ENCODE data around the gene FAM50A. TPM values are rescaled to one million over a fixed set of nuclear protein-coding genes. Genes with fewer than 3 reads are reported as not detected.

The FAM50A gene
- total RNA-seq, 4 donors from 2014 or later = 47.7 to 63.5 (median 56.7) TPM

DNA sequence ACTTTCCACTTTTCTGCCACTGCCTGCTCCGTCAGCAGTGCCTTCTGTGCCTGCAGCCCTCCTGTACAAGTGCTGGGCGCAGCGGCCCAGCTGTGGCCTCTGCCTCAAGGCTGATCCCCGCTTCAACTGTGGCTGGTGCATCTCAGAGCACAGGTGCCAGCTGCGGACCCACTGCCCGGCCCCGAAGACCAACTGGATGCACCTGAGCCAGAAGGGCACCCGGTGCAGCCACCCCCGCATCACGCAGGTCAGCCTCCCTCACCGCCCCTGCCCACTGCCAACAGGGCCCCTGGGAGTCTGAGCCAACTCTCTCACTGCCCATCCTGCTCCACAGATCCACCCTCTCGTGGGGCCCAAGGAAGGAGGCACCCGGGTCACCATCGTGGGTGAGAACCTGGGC is 21.7 kb downstream of the FAM50A start:
- no peak overlapping the region for H3K4me3 ChIP-seq
- intact Hi-C loops (cut with DNase I) = no loop called here
- no peaks in the 10 kb centered on the region for H3K9me3 ChIP-seq
- peaks cover 0 to 85% (median 57%) of the 10 kb centered on the region in 4 donors for H3K36me3 ChIP-seq
- 93% methylated on average over 14 of the region's 14 CpGs for WGBS
- H3K27ac ChIP-seq (replicated peaks in 1 of 4) = no peak overlapping the region
- no peaks in the 10 kb centered on the region for H3K4me1 ChIP-seq
- TF ChIP-seq EP300 (IDR thresholded peaks at IDR 0.05) (no peak), POLR2A (IDR thresholded peaks at IDR 0.05; ENCODE audit: low read depth) (no peak), POLR2AphosphoS5 (IDR thresholded peaks at IDR 0.05) (no peak)
- TF ChIP-seq, protein P1, sequence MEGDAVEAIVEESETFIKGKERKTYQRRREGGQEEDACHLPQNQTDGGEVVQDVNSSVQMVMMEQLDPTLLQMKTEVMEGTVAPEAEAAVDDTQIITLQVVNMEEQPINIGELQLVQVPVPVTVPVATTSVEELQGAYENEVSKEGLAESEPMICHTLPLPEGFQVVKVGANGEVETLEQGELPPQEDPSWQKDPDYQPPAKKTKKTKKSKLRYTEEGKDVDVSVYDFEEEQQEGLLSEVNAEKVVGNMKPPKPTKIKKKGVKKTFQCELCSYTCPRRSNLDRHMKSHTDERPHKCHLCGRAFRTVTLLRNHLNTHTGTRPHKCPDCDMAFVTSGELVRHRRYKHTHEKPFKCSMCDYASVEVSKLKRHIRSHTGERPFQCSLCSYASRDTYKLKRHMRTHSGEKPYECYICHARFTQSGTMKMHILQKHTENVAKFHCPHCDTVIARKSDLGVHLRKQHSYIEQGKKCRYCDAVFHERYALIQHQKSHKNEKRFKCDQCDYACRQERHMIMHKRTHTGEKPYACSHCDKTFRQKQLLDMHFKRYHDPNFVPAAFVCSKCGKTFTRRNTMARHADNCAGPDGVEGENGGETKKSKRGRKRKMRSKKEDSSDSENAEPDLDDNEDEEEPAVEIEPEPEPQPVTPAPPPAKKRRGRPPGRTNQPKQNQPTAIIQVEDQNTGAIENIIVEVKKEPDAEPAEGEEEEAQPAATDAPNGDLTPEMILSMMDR (IDR thresholded peaks at IDR 0.05) = no peak
- no peaks in the 10 kb centered on the region for H3K27me3 ChIP-seq
- DNase-seq (ENCODE audit: extremely low spot score) = no peak

DNA sequence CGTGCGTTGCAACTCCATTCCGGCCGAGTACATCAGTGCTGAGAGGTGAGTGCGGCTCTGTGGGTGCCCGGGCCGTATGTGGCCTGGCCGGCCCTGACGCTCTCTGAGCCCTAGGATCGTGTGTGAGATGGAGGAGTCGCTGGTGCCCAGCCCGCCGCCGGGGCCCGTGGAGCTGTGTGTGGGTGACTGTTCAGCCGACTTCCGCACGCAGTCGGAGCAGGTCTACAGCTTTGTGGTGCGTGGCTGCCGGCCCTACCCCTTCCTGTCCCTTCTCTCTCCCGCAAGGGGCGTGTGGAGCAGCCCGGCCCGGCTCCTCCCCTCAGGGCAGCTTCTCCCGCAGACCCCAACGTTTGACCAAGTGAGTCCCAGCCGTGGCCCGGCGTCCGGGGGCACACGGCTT is 22.1 kb downstream of the FAM50A start:
- intact Hi-C loops (cut with DNase I) = no loop called here
- Histone ChIP-seq H3K27me3 (no peaks in the 10 kb centered on the region), H3K27ac (replicated peaks in 1 of 4) (no peak overlapping the region), H3K36me3 (peaks cover 0 to 86% (median 58%) of the 10 kb centered on the region in 4 donors), H3K4me3 (no peak overlapping the region), H3K9me3 (no peaks in the 10 kb centered on the region), H3K4me1 (no peaks in the 10 kb centered on the region)
- 91% methylated on average over 20 of the region's 32 CpGs for WGBS
- DNase-seq (ENCODE audit: extremely low spot score) = no peak
- TF ChIP-seq, protein P1 (IDR thresholded peaks at IDR 0.05) = no peak
- no peak for TF ChIP-seq POLR2AphosphoS5 (IDR thresholded peaks at IDR 0.05)
- no peak for TF ChIP-seq EP300 (IDR thresholded peaks at IDR 0.05)
- no peak for TF ChIP-seq POLR2A (IDR thresholded peaks at IDR 0.05; ENCODE audit: low read depth)

DNA sequence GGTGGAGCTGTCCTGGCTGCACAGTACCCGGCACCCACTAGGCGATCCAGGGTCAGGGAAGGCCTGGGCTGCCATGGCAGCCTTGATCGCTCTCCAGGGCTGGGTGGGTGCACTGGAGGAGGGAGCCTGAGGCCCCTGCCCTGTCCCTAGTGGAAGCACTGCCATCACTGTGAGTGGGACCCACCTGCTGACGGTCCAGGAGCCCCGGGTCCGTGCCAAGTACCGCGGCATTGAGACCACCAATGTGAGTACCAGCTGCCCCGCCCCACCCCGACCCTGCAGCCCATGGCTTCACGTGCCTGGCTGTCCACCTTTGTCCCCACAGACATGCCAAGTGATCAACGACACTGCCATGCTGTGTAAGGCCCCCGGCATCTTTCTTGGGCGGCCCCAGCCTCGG is 23.0 kb downstream of the FAM50A start:
- TF ChIP-seq, protein P1 (IDR thresholded peaks at IDR 0.05) = no peak
- TF ChIP-seq POLR2A (IDR thresholded peaks at IDR 0.05; ENCODE audit: low read depth) = no peak
- TF ChIP-seq EP300 (IDR thresholded peaks at IDR 0.05) = no peak
- TF ChIP-seq POLR2AphosphoS5 (IDR thresholded peaks at IDR 0.05) = no peak
- Histone ChIP-seq H3K9me3 (no peaks in the 10 kb centered on the region), H3K4me1 (no peaks in the 10 kb centered on the region), H3K27me3 (no peaks in the 10 kb centered on the region), H3K36me3 (peaks cover 0 to 88% (median 57%) of the 10 kb centered on the region in 4 donors), H3K27ac (replicated peaks in 1 of 4) (no peak overlapping the region), H3K4me3 (no peak overlapping the region)
- 78% methylated on average over 4 of the region's 15 CpGs for WGBS
- no peak for DNase-seq (ENCODE audit: extremely low spot score)
- intact Hi-C loops (cut with DNase I) = no loop called here

DNA sequence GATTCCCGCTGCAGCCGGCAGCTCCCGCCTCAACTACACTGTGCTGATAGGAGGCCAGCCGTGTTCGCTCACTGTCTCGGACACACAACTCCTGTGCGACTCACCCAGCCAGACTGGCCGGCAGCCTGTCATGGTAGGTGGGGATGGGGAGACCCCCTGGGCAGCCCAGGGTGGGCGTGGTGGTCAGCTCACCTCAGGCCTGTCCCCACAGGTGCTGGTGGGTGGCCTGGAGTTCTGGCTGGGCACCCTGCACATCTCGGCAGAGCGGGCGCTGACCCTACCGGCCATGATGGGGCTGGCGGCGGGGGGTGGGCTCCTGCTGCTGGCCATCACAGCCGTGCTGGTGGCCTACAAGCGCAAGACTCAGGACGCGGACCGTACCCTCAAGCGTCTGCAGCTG is 23.6 kb downstream of the FAM50A start:
- intact Hi-C loops (cut with DNase I) = no loop called here
- Histone ChIP-seq H3K4me1 (no peaks in the 10 kb centered on the region), H3K27ac (replicated peaks in 1 of 4) (no peak overlapping the region), H3K9me3 (no peaks in the 10 kb centered on the region), H3K36me3 (peaks cover 0 to 87% (median 57%) of the 10 kb centered on the region in 4 donors), H3K27me3 (no peaks in the 10 kb centered on the region), H3K4me3 (no peak overlapping the region)
- 95% methylated on average over 7 of the region's 21 CpGs for WGBS
- TF ChIP-seq POLR2AphosphoS5 (IDR thresholded peaks at IDR 0.05) (no peak), EP300 (IDR thresholded peaks at IDR 0.05) (no peak), POLR2A (IDR thresholded peaks at IDR 0.05; ENCODE audit: low read depth) (no peak)
- TF ChIP-seq, protein P1 (IDR thresholded peaks at IDR 0.05) = no peak
- no peak for DNase-seq (ENCODE audit: extremely low spot score)

DNA sequence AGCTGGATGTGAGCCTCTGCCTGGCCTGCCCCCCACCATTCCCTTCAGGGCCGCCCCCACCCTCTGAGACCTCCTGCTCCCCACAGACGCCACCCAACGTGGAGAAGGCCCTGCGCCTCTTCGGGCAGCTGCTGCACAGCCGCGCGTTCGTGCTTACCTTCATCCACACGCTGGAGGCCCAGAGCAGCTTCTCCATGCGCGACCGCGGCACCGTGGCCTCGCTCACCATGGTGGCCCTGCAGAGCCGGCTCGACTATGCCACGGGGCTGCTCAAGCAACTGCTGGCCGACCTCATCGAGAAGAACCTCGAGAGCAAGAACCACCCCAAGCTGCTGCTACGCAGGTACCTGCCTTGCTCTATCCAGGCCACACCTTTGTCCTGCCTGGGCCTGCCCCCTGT is 24.3 kb downstream of the FAM50A start:
- no peak for DNase-seq (ENCODE audit: extremely low spot score)
- Histone ChIP-seq H3K36me3 (peaks cover 0 to 88% (median 57%) of the 10 kb centered on the region in 4 donors), H3K4me1 (no peaks in the 10 kb centered on the region), H3K27ac (replicated peaks in 1 of 4) (no peak overlapping the region), H3K4me3 (no peak overlapping the region), H3K9me3 (no peaks in the 10 kb centered on the region), H3K27me3 (no peaks in the 10 kb centered on the region)
- TF ChIP-seq POLR2AphosphoS5 (IDR thresholded peaks at IDR 0.05) (no peak), POLR2A (IDR thresholded peaks at IDR 0.05; ENCODE audit: low read depth) (no peak), EP300 (IDR thresholded peaks at IDR 0.05) (no peak)
- TF ChIP-seq, protein P1 (IDR thresholded peaks at IDR 0.05) = no peak
- 92% methylated on average over 7 of the region's 23 CpGs for WGBS
- intact Hi-C loops (cut with DNase I) = no loop called here

Measured in esophagus muscularis mucosa (tissue), 4 donors.